PC-9 (cell line): Measurements from ENCODE around the gene CHAD. TPM values are rescaled to one million over a fixed set of nuclear protein-coding genes. Genes with fewer than 3 reads are reported as not detected.
A peak's percentile ranks its signal among the peaks of the same experiment; 100 is the strongest.

Source experiments
- BruUV-seq: library from RNA; stranded (reverse); fragments of 400-500 nt; replicated peaks from 2 replicates; lab custom pipeline; 2021; lab: Mats Ljungman, UMichigan
- CTCF ChIA-PET: fragments of 300-600 bp; sonication (Branson Sonifier 250); formaldehyde crosslinking; loops from one replicate; lab custom pipeline; 2022; ENCODE audit warnings: antibody characterized with exemption; lab: Charles Lee
- POLR2A ChIA-PET: fragments of 300-600 bp; sonication (Branson Sonifier 250); formaldehyde crosslinking; loops from one replicate; lab custom pipeline; 2022; ENCODE audit warnings: antibody characterized with exemption; ENCODE audit not compliant: unreplicated experiment; lab: Charles Lee
- DNase-seq, 2 experiments: peaks; one replicate each; pipeline versions ENCODE4 v3.0.0 to v3.0.0-alpha.2; 2015 to 2022; ENCODE audit warnings: mixed read lengths in 1 of 2
- H2AFZ ChIP-seq: fragments of 200-600 bp; sonication (generic); 2 replicates; pipeline ENCODE4 v1.8.1; 2017; ENCODE audit warnings: antibody characterized with exemption
- H3F3A ChIP-seq: fragments of 200-600 bp; sonication (generic); 2 replicates; pipeline ENCODE4 v1.8.1; 2017; ENCODE audit warnings: antibody characterized with exemption, mild to moderate bottlenecking, low read depth; ENCODE audit not compliant: insufficient read depth
- H3K27ac ChIP-seq: fragments of 200-600 bp; sonication (generic); 2 replicates; pipeline ENCODE4 v1.6.1; 2016; ENCODE audit warnings: mixed run types
- H3K27me3 ChIP-seq: fragments of 200-600 bp; sonication (generic); 2 replicates; pipeline ENCODE4 v1.6.1; 2016; ENCODE audit warnings: low read depth, mixed run types; ENCODE audit not compliant: insufficient read depth
- H3K36me3 ChIP-seq: fragments of 200-600 bp; sonication (generic); 2 replicates; pipeline ENCODE4 v1.6.1; 2016; ENCODE audit warnings: low read depth, mixed run types
- H3K4me1 ChIP-seq: fragments of 200-600 bp; sonication (generic); replicated peaks from 2 replicates; pipeline ENCODE4 v1.6.1; 2016; ENCODE audit warnings: mixed run types; ENCODE audit not compliant: insufficient read depth
- H3K4me2 ChIP-seq: fragments of 200-600 bp; sonication (generic); 2 replicates; pipeline ENCODE4 v1.6.1; 2017; ENCODE audit warnings: mixed run types
- H3K4me3 ChIP-seq: fragments of 200-600 bp; sonication (generic); 2 replicates; pipeline ENCODE4 v1.6.1; 2016; ENCODE audit warnings: mixed run types
- H3K79me2 ChIP-seq: fragments of 200-600 bp; sonication (generic); 2 replicates; pipeline ENCODE4 v1.6.1; 2017; ENCODE audit warnings: low read depth, mixed run types
- H3K9me2 ChIP-seq: fragments of 200-600 bp; sonication (generic); 2 replicates; pipeline ENCODE4 v1.8.1; 2017; ENCODE audit warnings: mild to moderate bottlenecking; ENCODE audit not compliant: insufficient read depth
- H3K9me3 ChIP-seq: fragments of 200-600 bp; sonication (generic); 2 replicates; pipeline ENCODE4 v1.8.1; 2016; ENCODE audit warnings: low read depth; ENCODE audit not compliant: insufficient read depth
- H4K20me1 ChIP-seq: fragments of 200-600 bp; sonication (generic); 2 replicates; pipeline ENCODE4 v1.8.1; 2017; ENCODE audit not compliant: insufficient read depth
- CTCF ChIP-seq: fragments of 200-600 bp; sonication (generic); conservative IDR thresholded peaks from 2 replicates; pipeline ENCODE4 v1.6.1; 2017; ENCODE audit warnings: mixed run types, antibody characterized with exemption, mild to moderate bottlenecking, moderate library complexity
- EZH2 ChIP-seq: fragments of 200-600 bp; sonication (generic); IDR thresholded peaks from 2 replicates; pipeline ENCODE4 v1.8.0; 2017; ENCODE audit warnings: antibody characterized with exemption, low read depth
- intact Hi-C: fragments of 100-400 bp; cut with micrococcal nuclease; formaldehyde crosslinking; loops from one replicate; pipeline ENCODE4 v1.10.0; 2022; ENCODE audit not compliant: unreplicated experiment
- total RNA-seq: library from RNA; stranded (reverse); gene quantifications from 2 replicates; pipeline ENCODE4 v1.2.3, GENCODE V29; 2021

CHAD gene
- total RNA-seq, 1 experiment from 2014 or later = not detected

GRCh38 chr17:50451943-50452629, 16.6 kb downstream of the CHAD start:
- H3K4me1 ChIP-seq = peaks cover 69% of the 10 kb centered on the region
- H2AFZ ChIP-seq = no peak overlapping the region
- no peaks in the 10 kb centered on the region for H3K9me2 ChIP-seq
- intact Hi-C loops = loop anchor here (1.0 kb wide), 2 partner anchors 25 to 61 kb away; no protein-coding TSS in a partner anchor
- H3K9me3 ChIP-seq = no peaks in the 10 kb centered on the region
- H3K36me3 ChIP-seq = peaks cover 23% of the 10 kb centered on the region
- TF ChIP-seq EZH2 (no peak), CTCF (no peak)
- peak overlapping the region; percentile 64 for H3K27ac ChIP-seq
- ChIA-PET CTCF (interaction anchor here (0.7 kb wide), 1 partner anchor 360 kb away, joined by 10 read pairs; no protein-coding TSS in a partner anchor), POLR2A (interaction anchor here (0.6 to 0.7 kb wide), 3 partner anchors 55 to 688 kb away, joined by 4 to 13 read pairs (median 6); no protein-coding TSS in a partner anchor)
- H3K79me2 ChIP-seq = peaks cover 82% of the 10 kb centered on the region
- peak overlapping the region; percentile 70 for H3K4me2 ChIP-seq
- peaks cover 52% of the 10 kb centered on the region for H3F3A ChIP-seq
- no peaks in the 10 kb centered on the region for H3K27me3 ChIP-seq
- H4K20me1 ChIP-seq = no peaks in the 10 kb centered on the region
- peak overlapping the region; percentile 39; the same call in 1 of the 2 replicates for H3K4me3 ChIP-seq
- BruUV-seq = no TSS peak
- peak in 1 of 2 experiments; percentile 34 for DNase-seq

GRCh38 chr17:50448643-50449042, 20.0 kb downstream of the CHAD start:
- Histone ChIP-seq H3F3A (peaks cover 50% of the 10 kb centered on the region), H3K36me3 (peaks cover 27% of the 10 kb centered on the region), H3K4me3 (no peak overlapping the region), H3K27me3 (no peaks in the 10 kb centered on the region), H3K4me2 (no peak overlapping the region), H3K4me1 (peaks cover 83% of the 10 kb centered on the region), H3K9me3 (no peaks in the 10 kb centered on the region), H4K20me1 (no peaks in the 10 kb centered on the region), H3K27ac (no peak overlapping the region), H3K79me2 (peaks cover 89% of the 10 kb centered on the region), H2AFZ (no peak overlapping the region), H3K9me2 (no peaks in the 10 kb centered on the region)
- TF ChIP-seq CTCF (no peak), EZH2 (no peak)
- no TSS peak for BruUV-seq
- ChIA-PET POLR2A (no interaction called here), CTCF (no interaction called here)
- intact Hi-C loops = no loop called here
- no peak for DNase-seq

- Histone ChIP-seq H3F3A (peaks cover 50% of the 10 kb centered on the region), H3K79me2 (peaks cover 82% of the 10 kb centered on the region), H4K20me1 (no peaks in the 10 kb centered on the region), H3K27ac (no peak overlapping the region), H3K4me3 (no peak overlapping the region), H2AFZ (no peak overlapping the region), H3K4me2 (no peak overlapping the region), H3K36me3 (peaks cover 27% of the 10 kb centered on the region), H3K9me2 (no peaks in the 10 kb centered on the region), H3K4me1 (peaks cover 81% of the 10 kb centered on the region), H3K9me3 (no peaks in the 10 kb centered on the region), H3K27me3 (no peaks in the 10 kb centered on the region)
- POLR2A ChIA-PET = no interaction called here
- no TSS peak for BruUV-seq
- TF ChIP-seq CTCF = no peak
- TF ChIP-seq EZH2 = no peak
- intact Hi-C loops = no loop called here
- CTCF ChIA-PET = no interaction called here
- DNase-seq = peak in 1 of 2 experiments; percentile 44
Observed at GRCh38 chr17:50447870-50448595, 20.6 kb downstream of the CHAD start.
